HG02852 (cell line): Measurements from ENCODE around the gene FRA10AC1.
A peak's percentile ranks its signal among the peaks of the same experiment; 100 is the strongest.
"Not testable (repeated sequence)": the region's sequence is repeated elsewhere in the genome, so short reads cannot be mapped to it uniquely, and the experiment has no call there.

Source experiments
- ATAC-seq: cut with Tn5 transposase; IDR thresholded peaks from one replicate; pipeline ENCODE4 v1.9.1; 2021; ENCODE audit warnings: mild to moderate bottlenecking, moderate library complexity; ENCODE audit not compliant: unreplicated experiment

FRA10AC1 gene

GRCh38 chr10:93704451-93704850, 2.1 kb upstream of the FRA10AC1 start:
- no peak for ATAC-seq

GRCh38 chr10:93703841-93704240, 1.4 kb upstream of the FRA10AC1 start:
- no peak for ATAC-seq

- no peak for ATAC-seq
Measured at GRCh38 chr10:93703066-93703465, 674 bp upstream of the FRA10AC1 start.

GRCh38 chr10:93701866-93702209, 554 bp downstream of the FRA10AC1 start:
- peak; percentile 21 for ATAC-seq

- no peak for ATAC-seq
Measured at GRCh38 chr10:93697207-93697606, 5.2 kb downstream of the FRA10AC1 start.

- not testable (repeated sequence) for ATAC-seq
Measured at GRCh38 chr10:93696582-93696981, 5.8 kb downstream of the FRA10AC1 start.

- ATAC-seq, result no peak
Measured at GRCh38 chr10:93695740-93696139, 6.7 kb downstream of the FRA10AC1 start.

GRCh38 chr10:93687737-93688136, 14.7 kb downstream of the FRA10AC1 start:
- no peak for ATAC-seq

- no peak for ATAC-seq
Measured at GRCh38 chr10:93680412-93681047, 21.9 kb downstream of the FRA10AC1 start.

GRCh38 chr10:93678805-93679587, 23.4 kb downstream of the FRA10AC1 start:
- no peak for ATAC-seq

GRCh38 chr10:93678386-93678785, 24.0 kb downstream of the FRA10AC1 start:
- no peak for ATAC-seq

- no peak for ATAC-seq
Measured at GRCh38 chr10:93673791-93674190, 28.6 kb downstream of the FRA10AC1 start.

GRCh38 chr10:93672890-93673289, 29.5 kb downstream of the FRA10AC1 start:
- no peak for ATAC-seq

GRCh38 chr10:93672022-93672678, 30.2 kb downstream of the FRA10AC1 start:
- ATAC-seq, result no peak

- ATAC-seq, result no peak
Measured at GRCh38 chr10:93671042-93671441, 31.4 kb downstream of the FRA10AC1 start.

- ATAC-seq, result no peak
Measured at GRCh38 chr10:93670372-93670771, 32.0 kb downstream of the FRA10AC1 start.

- ATAC-seq, result no peak
Measured at GRCh38 chr10:93667795-93668194, 34.6 kb downstream of the FRA10AC1 start.

GRCh38 chr10:93666030-93666429, 36.4 kb downstream of the FRA10AC1 start:
- ATAC-seq, result no peak

GRCh38 chr10:93657757-93658156, 44.6 kb downstream of the FRA10AC1 start:
- ATAC-seq, result no peak

- no peak for ATAC-seq
Measured at GRCh38 chr10:93656155-93656554, 46.2 kb downstream of the FRA10AC1 start.

GRCh38 chr10:93654201-93654600, 48.2 kb downstream of the FRA10AC1 start:
- no peak for ATAC-seq

GRCh38 chr10:93652857-93653256, 49.5 kb downstream of the FRA10AC1 start:
- ATAC-seq, result no peak
